Uterus (tissue), 4 donors: Measurements from ENCODE around the gene SV2A. TPM values are rescaled to one million over a fixed set of nuclear protein-coding genes. Genes with fewer than 3 reads are reported as not detected.
"Not testable (repeated sequence)": the region's sequence is repeated elsewhere in the genome, so short reads cannot be mapped to it uniquely, and the experiment has no call there.

ENCODE experiments used
- DNase-seq, 2 donors: peaks; one replicate each; pipeline ENCODE4 v3.0.0-alpha.2; 2019 to 2020
- H3K27ac ChIP-seq, 2 donors: fragments of 200-600 bp; sonication (generic); 1 replicate in 1 of 2; 2 replicates in 1 of 2; pipeline ENCODE4 v1.5.1; 2016 to 2018
- H3K27me3 ChIP-seq, 2 donors: fragments of 200-600 bp; sonication (generic); one replicate each; pipeline ENCODE4 v1.5.1; 2018 to 2019; ENCODE audit warnings: control low read depth in 1 of 2
- H3K36me3 ChIP-seq, 2 donors: fragments of 200-600 bp; sonication (generic); one replicate each; pipeline ENCODE4 v1.5.1; 2019; ENCODE audit warnings: control low read depth in 1 of 2
- H3K4me1 ChIP-seq, 2 donors: fragments of 200-600 bp; sonication (generic); one replicate each; pipeline ENCODE4 v1.5.1; 2018 to 2019; ENCODE audit warnings: control low read depth in 1 of 2
- H3K4me3 ChIP-seq, 2 donors: fragments of 200-600 bp; sonication (generic); 1 replicate in 1 of 2; 2 replicates in 1 of 2; pipeline ENCODE4 v1.5.1; 2018 to 2019; ENCODE audit warnings: mild to moderate bottlenecking in 1 of 2
- H3K9me3 ChIP-seq, 2 donors: fragments of 200-600 bp; sonication (generic); one replicate each; pipeline ENCODE4 v1.5.1; 2019; ENCODE audit warnings: control low read depth in 1 of 2
- POLR2A ChIP-seq, 2 donors: fragments of 450-650 bp; IDR thresholded peaks; one replicate each; pipeline ENCODE4 v1.6.1; 2016; ENCODE audit warnings: antibody characterized with exemption in 2 of 2, mild to moderate bottlenecking in 1 of 2, moderate library complexity in 1 of 2
- intact Hi-C: fragments of 100-400 bp; cut with DNase I; formaldehyde crosslinking; loops from one replicate; pipeline ENCODE4 v1.15.1; 2023; ENCODE audit warnings: low total_unique reads
- total RNA-seq, 4 donors: library from RNA; depleted of rRNA in 3 of 4; stranded (reverse); fragments of >200 nt in 3 of 4; gene quantifications; one replicate each; pipeline versions ENCODE4 v1.1.0 to v1.2.4, GENCODE V29; 2014 to 2023
- TF ChIP-seq, protein P1 (sequence below), 4 experiments: fragments of 200-600 bp in 2 of 4; fragments of 450-650 bp in 2 of 4; sonication (generic) in 2 of 4; IDR thresholded peaks; one replicate each; pipeline ENCODE4 v1.5.1; 2016 to 2019; ENCODE audit warnings: antibody characterized with exemption in 4 of 4, mild to moderate bottlenecking in 2 of 4, moderate library complexity in 1 of 4
- donor health status: DM: yes; HTN: yes; CAD: no.

SV2A gene
- total RNA-seq, 4 donors from 2014 or later, result 1.5 to 22.6 (median 12.0) TPM

DNA sequence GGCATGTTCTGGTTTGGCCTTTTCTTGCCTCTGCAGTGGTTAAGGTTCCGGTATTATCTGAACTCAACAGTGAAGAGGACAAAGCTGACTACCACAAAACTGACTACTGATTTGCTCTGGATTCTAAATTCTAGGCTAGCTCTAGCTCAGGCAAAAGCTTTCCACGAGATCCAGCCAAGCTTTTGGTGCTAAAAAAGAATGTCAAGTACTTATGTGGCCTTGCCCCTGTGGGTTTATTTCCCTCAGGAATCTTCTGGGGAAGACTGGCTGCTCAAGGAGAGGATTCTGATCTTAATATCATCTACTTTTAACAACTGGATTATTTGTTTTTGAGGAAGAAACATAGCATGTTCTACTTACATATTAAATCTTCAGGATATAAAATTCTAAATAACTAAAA is 45.1 kb upstream of the SV2A start:
- Histone ChIP-seq H3K9me3 (no peaks in the 10 kb centered on the region), H3K27me3 (no peaks in the 10 kb centered on the region), H3K27ac (peak overlapping the region in 1 of 2 donors; percentile 37), H3K4me1 (no peaks in the 10 kb centered on the region), H3K36me3 (no peaks in the 10 kb centered on the region), H3K4me3 (no peak overlapping the region)
- DNase-seq, result no peak
- intact Hi-C loops, result loop anchor here (5.0 to 10.0 kb wide), 2 partner anchors 90 to 212 kb away; no protein-coding TSS in a partner anchor
- TF ChIP-seq, protein P1, sequence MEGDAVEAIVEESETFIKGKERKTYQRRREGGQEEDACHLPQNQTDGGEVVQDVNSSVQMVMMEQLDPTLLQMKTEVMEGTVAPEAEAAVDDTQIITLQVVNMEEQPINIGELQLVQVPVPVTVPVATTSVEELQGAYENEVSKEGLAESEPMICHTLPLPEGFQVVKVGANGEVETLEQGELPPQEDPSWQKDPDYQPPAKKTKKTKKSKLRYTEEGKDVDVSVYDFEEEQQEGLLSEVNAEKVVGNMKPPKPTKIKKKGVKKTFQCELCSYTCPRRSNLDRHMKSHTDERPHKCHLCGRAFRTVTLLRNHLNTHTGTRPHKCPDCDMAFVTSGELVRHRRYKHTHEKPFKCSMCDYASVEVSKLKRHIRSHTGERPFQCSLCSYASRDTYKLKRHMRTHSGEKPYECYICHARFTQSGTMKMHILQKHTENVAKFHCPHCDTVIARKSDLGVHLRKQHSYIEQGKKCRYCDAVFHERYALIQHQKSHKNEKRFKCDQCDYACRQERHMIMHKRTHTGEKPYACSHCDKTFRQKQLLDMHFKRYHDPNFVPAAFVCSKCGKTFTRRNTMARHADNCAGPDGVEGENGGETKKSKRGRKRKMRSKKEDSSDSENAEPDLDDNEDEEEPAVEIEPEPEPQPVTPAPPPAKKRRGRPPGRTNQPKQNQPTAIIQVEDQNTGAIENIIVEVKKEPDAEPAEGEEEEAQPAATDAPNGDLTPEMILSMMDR (IDR thresholded peaks at IDR 0.05), result no peak
- no peak for TF ChIP-seq POLR2A (IDR thresholded peaks at IDR 0.05)

DNA sequence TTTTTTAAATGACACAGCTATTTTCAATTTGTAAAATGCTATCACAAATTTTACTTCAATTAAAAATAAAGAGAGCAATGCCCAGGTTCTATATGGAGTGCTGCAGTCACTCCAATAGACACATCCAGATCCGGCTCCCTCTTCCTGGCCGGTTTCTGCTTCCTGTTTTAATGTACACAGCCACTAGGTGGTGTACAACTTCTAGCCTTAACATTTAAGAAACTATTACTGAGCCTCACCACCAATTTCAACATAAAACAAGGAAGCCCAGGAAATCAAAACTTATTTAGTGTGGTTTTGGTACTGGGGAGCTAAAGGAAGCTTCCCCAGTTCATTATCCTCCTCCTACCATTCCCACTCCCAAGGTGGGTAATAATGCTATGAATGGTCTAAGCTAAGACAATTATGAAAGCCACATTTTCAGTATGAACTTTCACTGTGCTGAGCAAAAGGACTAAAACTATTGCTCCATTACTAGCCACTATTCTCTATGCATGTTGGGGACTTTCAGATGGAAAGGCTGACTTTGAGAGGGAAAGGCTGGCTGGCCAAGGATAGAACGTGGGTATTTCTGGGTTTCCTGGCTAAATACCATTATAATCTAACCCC is 44.5 kb upstream of the SV2A start:
- peak overlapping the region; percentile 11 to 37 for H3K27ac ChIP-seq
- H3K27me3 ChIP-seq, result no peaks in the 10 kb centered on the region
- H3K36me3 ChIP-seq, result no peaks in the 10 kb centered on the region
- no peaks in the 10 kb centered on the region for H3K4me1 ChIP-seq
- intact Hi-C loops, result loop anchor here (5.0 to 10.0 kb wide), 2 partner anchors 90 to 213 kb away; no protein-coding TSS in a partner anchor
- TF ChIP-seq POLR2A (IDR thresholded peaks at IDR 0.05), result no peak
- TF ChIP-seq, protein P1 (IDR thresholded peaks at IDR 0.05), result peak; percentile 79 to 86 (median 84)
- no peak overlapping the region for H3K4me3 ChIP-seq
- H3K9me3 ChIP-seq, result no peaks in the 10 kb centered on the region
- peak; percentile 46 to 60 for DNase-seq

DNA sequence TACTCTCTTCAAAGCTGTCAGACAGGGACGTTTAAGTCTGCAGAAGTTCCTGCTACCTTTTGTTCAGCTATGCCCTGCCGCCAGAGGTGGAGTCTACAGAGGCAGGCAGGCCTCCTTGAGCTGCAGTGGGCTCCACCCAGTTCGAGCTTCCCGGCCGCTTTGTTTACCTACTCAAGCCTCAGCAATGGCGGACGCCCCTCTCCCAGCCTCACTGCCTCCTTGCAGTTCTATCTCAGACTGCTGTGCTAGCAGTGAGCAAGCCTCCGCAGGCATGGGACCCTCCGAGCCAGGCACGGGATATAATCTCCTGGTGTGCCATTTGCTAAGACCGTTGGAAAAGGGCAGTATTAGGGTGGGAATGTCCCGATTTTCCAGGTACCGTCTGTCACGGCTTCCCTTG is 39.9 kb upstream of the SV2A start:
- H3K27ac ChIP-seq, H3K9me3 ChIP-seq, H3K36me3 ChIP-seq, H3K27me3 ChIP-seq, H3K4me1 ChIP-seq, H3K4me3 ChIP-seq, intact Hi-C loops, DNase-seq: not testable (repeated sequence)

DNA sequence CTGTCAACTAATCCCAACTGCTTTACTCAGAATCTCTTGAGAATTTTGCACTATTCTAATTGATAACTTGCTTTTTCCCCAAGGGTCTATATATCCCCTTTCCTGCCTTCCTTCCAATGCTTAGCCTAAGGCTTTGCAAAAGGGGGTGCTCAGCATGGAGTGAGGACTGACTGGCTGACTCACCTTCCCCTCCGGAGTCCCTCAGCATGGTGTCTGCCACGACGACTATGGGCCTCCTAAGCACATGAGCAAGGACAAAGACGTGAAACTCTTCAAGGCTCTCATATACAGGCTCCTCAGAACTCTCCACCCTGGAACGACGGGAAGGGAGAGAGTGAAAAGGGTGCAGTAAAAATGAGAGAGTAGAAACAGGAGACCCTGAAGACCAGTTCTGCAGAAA is 32.3 kb upstream of the SV2A start:
- H3K36me3 ChIP-seq, result no peaks in the 10 kb centered on the region

DNA sequence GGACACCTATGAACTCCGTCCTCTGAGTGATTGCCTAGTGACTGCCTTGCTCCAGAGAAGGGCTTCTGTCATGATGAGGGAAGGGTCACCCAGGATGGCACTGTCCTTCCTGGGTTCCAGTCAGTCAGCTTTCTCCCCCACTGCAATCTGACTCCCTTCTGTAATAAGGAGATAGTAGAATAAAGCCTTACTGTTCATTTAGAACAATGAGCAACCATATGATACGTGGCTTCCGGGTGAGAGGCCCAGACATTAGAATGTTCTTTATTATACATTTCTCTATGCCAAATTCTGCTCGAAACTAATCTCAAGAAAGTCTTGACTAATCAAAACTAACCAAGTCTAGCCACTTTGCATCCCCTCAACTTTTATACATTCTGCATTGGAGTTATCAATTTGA is 27.6 kb upstream of the SV2A start:
- Histone ChIP-seq H3K36me3 (no peaks in the 10 kb centered on the region), H3K27me3 (no peaks in the 10 kb centered on the region), H3K27ac (no peak overlapping the region), H3K9me3 (no peaks in the 10 kb centered on the region), H3K4me3 (no peak overlapping the region), H3K4me1 (no peaks in the 10 kb centered on the region)
- TF ChIP-seq, protein P1 (IDR thresholded peaks at IDR 0.05), result no peak
- TF ChIP-seq POLR2A (IDR thresholded peaks at IDR 0.05), result no peak
- intact Hi-C loops, result no loop called here
- no peak for DNase-seq

More for the DNA sequence above, 32.3 kb upstream of the SV2A start:
- Histone ChIP-seq H3K27ac (no peak overlapping the region), H3K4me1 (no peaks in the 10 kb centered on the region), H3K4me3 (no peak overlapping the region), H3K9me3 (no peaks in the 10 kb centered on the region), H3K27me3 (no peaks in the 10 kb centered on the region)
- TF ChIP-seq, protein P1 (IDR thresholded peaks at IDR 0.05), result no peak
- TF ChIP-seq POLR2A (IDR thresholded peaks at IDR 0.05), result no peak
- DNase-seq, result no peak
- intact Hi-C loops, result no loop called here
